AG04450 (cell line): Measurements from ENCODE around the gene UMODL1. TPM values are rescaled to one million over a fixed set of nuclear protein-coding genes. Genes with fewer than 3 reads are reported as not detected.

Experiments used
- CTCF ChIA-PET: fragments of 300-600, 350-600 bp; formaldehyde crosslinking; extraction: SDS; loops from one replicate; lab custom pipeline; 2022; ENCODE audit warnings: antibody characterized with exemption, inconsistent platforms; lab: Charles Lee
- POLR2A ChIA-PET: fragments of 350-600 bp; formaldehyde crosslinking; extraction: SDS; loops from one replicate; lab custom pipeline; 2021; ENCODE audit warnings: antibody characterized with exemption, inconsistent platforms; lab: Yijun Ruan, JAX
- DNase-seq: peaks from one replicate; pipeline ENCODE4 v3.0.0-alpha.2; 2011; ENCODE audit warnings: low read depth, low spot score
- H3K27ac ChIP-seq: one replicate; pipeline ENCODE4 v1.5.1; 2012; ENCODE audit warnings: low read depth, low read length, control low read depth
- H3K27me3 ChIP-seq: one replicate; pipeline ENCODE4 v1.6.0; 2012; ENCODE audit warnings: low read length; ENCODE audit not compliant: control insufficient read depth, insufficient read depth
- H3K4me3 ChIP-seq: 2 replicates; pipeline ENCODE4 v1.5.1; 2011; ENCODE audit warnings: mild to moderate bottlenecking, low read depth, low read length, control low read depth
- H3K9me3 ChIP-seq: 2 replicates; pipeline ENCODE4 v1.5.1; 2012; ENCODE audit warnings: low read length; ENCODE audit not compliant: control insufficient read depth, insufficient read depth
- polyA plus RNA-seq: library from polyadenylated mRNA; depleted of rRNA; stranded (reverse); fragments of >200 nt; gene quantifications from 2 replicates; pipeline ENCODE4 v1.2.3, GENCODE V29; 2011
- TF ChIP-seq, protein P1 (sequence below): IDR thresholded peaks from 2 replicates; pipeline ENCODE4 v1.5.1; 2011; ENCODE audit warnings: low read depth, low read length, control low read depth, inconsistent platforms

The UMODL1 gene
- polyA plus RNA-seq, 1 experiment, result 0.09 TPM

DNA sequence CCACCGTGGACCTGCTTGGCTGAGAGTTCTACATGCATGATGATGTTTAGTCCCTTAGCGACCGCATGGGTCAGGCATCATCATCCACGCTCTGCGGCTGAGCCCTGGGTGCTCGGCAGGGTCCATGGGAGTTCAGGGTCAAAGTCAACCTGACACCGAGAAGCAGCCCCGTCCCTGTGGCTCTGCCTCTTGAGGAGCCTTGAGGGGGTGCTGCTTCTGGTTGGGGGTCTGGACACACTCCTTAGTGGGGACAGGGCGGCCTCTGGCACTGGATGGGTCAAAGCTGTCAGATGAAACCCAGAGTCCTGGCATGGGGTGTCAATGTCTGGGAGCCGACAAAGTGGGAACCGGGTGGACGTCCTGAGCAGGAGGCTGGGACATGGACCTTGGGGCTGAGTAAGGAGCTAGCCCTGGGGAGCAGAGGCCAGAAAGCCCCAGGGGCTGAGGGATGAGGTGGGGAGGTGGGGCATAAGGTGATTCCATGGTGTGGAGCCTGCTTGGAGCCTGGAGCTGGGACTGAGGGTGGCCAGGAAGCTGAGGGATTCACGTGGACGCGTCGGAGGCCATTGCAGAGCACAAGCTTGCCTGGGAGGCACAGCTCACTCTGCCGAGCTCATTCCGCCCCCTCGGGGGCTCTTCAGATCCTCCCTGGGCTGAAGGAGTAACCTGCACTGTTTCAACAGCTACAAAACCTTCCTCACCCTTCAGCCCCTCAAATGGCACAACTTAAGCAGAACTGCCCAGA lies 53.9 kb downstream of the UMODL1 start:
- ChIA-PET CTCF (interaction anchor here (0.7 to 2.8 kb wide), 7 partner anchors 8 to 513 kb away, joined by 3 to 19 read pairs (median 3); no protein-coding TSS in a partner anchor), POLR2A (no interaction called here)
- Histone ChIP-seq H3K27ac (no peak overlapping the region), H3K27me3 (peaks cover 47% of the 10 kb centered on the region), H3K9me3 (no peaks in the 10 kb centered on the region; the same call in 1 of the 2 replicates), H3K4me3 (no peak overlapping the region)
- no peak for DNase-seq
- TF ChIP-seq, protein P1, sequence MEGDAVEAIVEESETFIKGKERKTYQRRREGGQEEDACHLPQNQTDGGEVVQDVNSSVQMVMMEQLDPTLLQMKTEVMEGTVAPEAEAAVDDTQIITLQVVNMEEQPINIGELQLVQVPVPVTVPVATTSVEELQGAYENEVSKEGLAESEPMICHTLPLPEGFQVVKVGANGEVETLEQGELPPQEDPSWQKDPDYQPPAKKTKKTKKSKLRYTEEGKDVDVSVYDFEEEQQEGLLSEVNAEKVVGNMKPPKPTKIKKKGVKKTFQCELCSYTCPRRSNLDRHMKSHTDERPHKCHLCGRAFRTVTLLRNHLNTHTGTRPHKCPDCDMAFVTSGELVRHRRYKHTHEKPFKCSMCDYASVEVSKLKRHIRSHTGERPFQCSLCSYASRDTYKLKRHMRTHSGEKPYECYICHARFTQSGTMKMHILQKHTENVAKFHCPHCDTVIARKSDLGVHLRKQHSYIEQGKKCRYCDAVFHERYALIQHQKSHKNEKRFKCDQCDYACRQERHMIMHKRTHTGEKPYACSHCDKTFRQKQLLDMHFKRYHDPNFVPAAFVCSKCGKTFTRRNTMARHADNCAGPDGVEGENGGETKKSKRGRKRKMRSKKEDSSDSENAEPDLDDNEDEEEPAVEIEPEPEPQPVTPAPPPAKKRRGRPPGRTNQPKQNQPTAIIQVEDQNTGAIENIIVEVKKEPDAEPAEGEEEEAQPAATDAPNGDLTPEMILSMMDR, result no peak

DNA sequence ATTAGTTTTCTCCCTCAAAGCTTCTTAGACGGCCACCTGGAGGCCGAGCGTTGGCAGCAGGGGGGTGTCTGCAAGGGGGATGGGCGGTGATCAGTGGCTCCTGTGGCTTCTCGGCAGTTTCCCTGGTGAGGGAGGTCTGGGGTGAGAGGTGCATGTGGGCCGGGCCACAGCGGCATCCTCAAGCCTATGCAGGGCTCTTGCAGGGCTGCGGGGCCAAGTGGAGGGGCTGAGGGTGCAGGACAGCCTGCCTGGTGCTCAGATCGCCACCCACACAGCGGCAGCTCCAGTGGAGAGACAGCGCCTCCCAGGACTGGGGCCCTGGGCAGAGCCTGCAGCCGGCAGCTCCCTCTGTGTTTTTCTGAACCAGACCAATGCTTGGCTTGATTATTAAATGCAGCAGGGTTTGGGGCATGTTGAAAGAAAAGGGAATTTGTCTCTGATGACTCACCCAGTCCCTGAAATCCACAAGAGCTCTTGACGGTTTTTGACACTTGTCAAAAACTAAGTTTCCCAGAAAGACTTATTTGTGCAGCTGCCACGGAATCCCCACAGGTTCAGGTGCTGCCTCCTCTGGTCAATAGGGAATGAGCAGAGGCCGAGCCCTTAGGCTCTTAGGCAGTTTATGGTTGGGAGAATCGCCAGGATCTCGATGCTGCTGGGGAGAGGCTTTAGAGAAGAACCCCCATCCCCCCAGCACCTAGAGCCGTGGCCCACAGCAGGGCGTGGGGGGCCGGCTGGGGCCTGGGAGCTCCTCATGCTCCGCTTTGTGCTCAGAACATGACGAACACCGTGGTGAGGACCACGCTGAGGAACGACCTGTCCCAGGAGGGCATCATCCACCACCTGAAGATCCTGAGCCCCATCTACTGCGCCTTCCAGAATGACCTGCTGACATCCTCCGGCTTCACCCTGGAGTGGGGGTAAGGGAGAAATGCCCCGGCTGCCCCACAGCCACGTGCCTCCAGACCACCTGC lies 54.7 kb downstream of the UMODL1 start:
- TF ChIP-seq, protein P1, result peak; percentile 10; the same call in 1 of the 2 replicates
- ChIA-PET CTCF (interaction anchor here (0.7 to 2.8 kb wide), 7 partner anchors 8 to 514 kb away, joined by 3 to 19 read pairs (median 3); no protein-coding TSS in a partner anchor), POLR2A (no interaction called here)
- Histone ChIP-seq H3K27ac (no peak overlapping the region), H3K4me3 (no peak overlapping the region), H3K27me3 (peaks cover 40% of the 10 kb centered on the region), H3K9me3 (no peaks in the 10 kb centered on the region; the same call in 1 of the 2 replicates)
- peak; percentile 8 for DNase-seq

- TF ChIP-seq, protein P1, result no peak
- ChIA-PET POLR2A (no interaction called here), CTCF (no interaction called here)
- no peak overlapping the region for H3K4me3 ChIP-seq
- H3K27ac ChIP-seq, result no peak overlapping the region
- DNase-seq, result no peak
- peaks cover 28% of the 10 kb centered on the region for H3K27me3 ChIP-seq
- H3K9me3 ChIP-seq, result no peaks in the 10 kb centered on the region; the same call in 1 of the 2 replicates
Observed at GRCh38 chr21:42127164-42128150, 56.3 kb downstream of the UMODL1 start.

DNA sequence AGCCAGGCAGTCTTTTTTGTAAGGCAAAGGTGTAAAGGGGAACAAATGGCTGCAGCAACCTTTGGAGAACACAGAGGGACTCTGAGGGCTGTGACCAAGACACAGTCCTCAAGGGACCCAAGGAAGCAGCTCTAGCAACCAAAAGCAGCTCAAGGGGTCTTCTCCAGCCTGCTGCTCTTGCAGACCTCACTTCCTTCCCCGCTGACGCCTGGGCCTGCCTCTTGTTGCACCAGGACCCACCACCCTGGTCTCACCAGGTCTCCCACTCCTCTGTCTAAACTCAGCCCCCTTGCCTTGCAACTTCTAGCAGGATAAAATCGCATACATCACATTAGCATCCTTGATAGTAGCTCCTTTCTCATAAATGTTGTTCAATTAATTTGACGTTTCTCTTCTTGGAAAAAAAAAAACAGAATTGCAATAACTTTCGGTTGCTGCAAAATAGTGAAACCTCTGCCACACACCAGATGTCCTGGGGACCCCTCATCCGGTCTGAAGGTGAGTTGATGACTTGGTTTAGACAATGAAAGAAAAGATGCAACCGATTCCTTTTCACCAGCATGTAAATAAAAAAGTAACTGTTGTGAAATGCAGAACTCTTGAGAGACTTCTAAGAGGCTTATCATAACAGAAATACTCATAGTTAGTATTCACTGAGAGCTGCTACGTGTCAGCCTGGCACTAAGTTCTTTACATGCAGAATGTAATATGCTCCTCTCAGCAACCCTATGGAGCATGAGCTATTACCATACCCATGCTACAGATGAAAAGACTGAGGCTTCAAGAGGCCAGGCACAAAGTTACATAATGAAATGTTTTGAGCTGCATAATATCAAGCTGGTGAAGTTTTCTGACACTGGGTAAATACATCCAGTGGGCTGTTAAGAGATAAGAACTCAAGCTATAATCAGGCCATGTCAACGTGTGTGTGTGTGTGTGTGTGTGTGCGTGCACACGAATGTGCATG lies 58.5 kb downstream of the UMODL1 start:
- no peak for DNase-seq
- ChIA-PET POLR2A (no interaction called here), CTCF (interaction anchor here (0.6 to 2.3 kb wide), 4 partner anchors 12 to 312 kb away, joined by 3 to 7 read pairs (median 6); no protein-coding TSS in a partner anchor)
- peaks cover 30% of the 10 kb centered on the region for H3K27me3 ChIP-seq
- H3K4me3 ChIP-seq, result no peak overlapping the region
- H3K27ac ChIP-seq, result no peak overlapping the region
- TF ChIP-seq, protein P1, result no peak
- no peaks in the 10 kb centered on the region; the same call in 1 of the 2 replicates for H3K9me3 ChIP-seq
